Measurements from ENCODE around the gene CAMP. TPM values are rescaled to one million over a fixed set of nuclear protein-coding genes. Genes with fewer than 3 reads are reported as not detected.

The CAMP gene, protein sequence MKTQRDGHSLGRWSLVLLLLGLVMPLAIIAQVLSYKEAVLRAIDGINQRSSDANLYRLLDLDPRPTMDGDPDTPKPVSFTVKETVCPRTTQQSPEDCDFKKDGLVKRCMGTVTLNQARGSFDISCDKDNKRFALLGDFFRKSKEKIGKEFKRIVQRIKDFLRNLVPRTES
- under 1 TPM in 2 of 4 donors, not detected in 2; 0.65 to 0.83 TPM for total RNA-seq

DNA sequence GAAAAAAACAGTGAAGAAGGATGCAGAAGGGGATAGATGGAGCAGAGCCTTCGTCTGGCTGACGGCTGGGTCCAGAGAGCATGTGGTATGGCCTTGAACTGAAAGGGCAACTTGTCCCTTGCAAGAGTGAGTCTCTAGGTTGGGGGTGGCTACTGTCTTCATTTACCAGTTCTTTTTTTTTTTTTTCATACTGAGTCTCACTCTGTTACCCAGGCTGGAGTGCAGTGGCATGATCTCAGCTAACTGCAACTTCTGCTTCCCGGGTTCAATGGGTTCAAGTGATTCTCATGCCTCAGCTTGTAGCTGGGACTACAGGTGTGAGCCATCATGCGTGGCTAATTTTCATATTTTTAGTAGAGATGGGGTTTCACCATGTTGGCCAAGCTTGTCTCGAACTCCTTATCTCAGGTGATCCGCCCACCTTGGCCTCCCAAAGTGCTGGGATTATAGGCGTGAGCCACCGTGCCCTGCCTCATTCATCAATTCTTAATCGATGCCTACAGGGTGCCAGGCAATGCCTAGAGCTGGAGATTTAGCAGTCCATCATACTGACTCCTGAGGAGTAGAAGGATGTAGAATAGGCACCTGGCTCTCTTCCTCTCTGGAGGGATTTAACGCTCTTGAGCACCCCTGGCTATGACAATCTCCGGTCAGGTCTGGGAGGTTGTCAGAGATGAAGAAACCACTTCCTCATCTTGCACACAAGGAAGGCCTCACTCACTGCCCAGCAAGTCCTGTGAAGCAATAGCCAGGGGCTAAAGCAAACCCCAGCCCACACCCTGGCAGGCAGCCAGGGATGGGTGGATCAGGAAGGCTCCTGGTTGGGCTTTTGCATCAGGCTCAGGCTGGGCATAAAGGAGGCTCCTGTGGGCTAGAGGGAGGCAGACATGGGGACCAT is at the start of gene CAMP:
TSS of gene CAMP (plus strand) at position 880 of the 898 bp plus-strand sequence. CDS start at position 897, 17 bp downstream.
- 84% methylated on average over 11 of the region's 11 CpGs for WGBS
- H3K4me3 ChIP-seq: no peak within 1 kb of the TSS
- no peak for DNase-seq (ENCODE audit: extremely low spot score)
- H3K4me1 ChIP-seq: peaks cover 0 to 6% (median 0%) of the 10 kb centered on the region in 4 donors
- TF ChIP-seq, protein P1, sequence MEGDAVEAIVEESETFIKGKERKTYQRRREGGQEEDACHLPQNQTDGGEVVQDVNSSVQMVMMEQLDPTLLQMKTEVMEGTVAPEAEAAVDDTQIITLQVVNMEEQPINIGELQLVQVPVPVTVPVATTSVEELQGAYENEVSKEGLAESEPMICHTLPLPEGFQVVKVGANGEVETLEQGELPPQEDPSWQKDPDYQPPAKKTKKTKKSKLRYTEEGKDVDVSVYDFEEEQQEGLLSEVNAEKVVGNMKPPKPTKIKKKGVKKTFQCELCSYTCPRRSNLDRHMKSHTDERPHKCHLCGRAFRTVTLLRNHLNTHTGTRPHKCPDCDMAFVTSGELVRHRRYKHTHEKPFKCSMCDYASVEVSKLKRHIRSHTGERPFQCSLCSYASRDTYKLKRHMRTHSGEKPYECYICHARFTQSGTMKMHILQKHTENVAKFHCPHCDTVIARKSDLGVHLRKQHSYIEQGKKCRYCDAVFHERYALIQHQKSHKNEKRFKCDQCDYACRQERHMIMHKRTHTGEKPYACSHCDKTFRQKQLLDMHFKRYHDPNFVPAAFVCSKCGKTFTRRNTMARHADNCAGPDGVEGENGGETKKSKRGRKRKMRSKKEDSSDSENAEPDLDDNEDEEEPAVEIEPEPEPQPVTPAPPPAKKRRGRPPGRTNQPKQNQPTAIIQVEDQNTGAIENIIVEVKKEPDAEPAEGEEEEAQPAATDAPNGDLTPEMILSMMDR (IDR thresholded peaks at IDR 0.05): no peak
- no peak for TF ChIP-seq POLR2A (IDR thresholded peaks at IDR 0.05; ENCODE audit: low read depth)
- no peak for TF ChIP-seq POLR2AphosphoS5 (IDR thresholded peaks at IDR 0.05)
- no peak for TF ChIP-seq EP300 (IDR thresholded peaks at IDR 0.05)
- H3K27ac ChIP-seq (replicated peaks in 1 of 4): no peak within 1 kb of the TSS
- no peaks in the 10 kb centered on the region for H3K27me3 ChIP-seq
- no peaks in the 10 kb centered on the region for H3K36me3 ChIP-seq
- H3K9me3 ChIP-seq: no peaks in the 10 kb centered on the region
- intact Hi-C loops (cut with DNase I): no loop called here

DNA sequence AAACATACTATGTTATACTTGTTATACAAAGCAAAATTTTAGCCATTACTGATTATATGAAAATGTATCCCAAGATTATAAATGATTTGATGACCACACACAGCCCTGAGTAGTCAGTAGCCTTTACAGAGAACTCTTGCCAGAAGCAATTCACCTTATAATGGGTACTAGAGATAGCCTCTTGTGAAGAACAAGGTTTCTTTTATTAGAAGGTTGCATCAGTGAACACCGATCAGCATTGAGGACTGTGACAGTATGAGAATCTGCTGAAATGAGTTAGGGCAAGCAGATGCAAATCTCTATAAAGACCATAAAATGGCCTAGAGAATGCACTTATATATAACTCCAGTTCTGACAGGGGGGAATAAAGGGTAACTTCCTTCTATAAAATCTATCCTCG is 45.2 kb upstream of the CAMP start:
- no peaks in the 10 kb centered on the region for H3K9me3 ChIP-seq
- no peak overlapping the region for H3K4me3 ChIP-seq
- H3K27ac ChIP-seq (replicated peaks in 1 of 4): no peak overlapping the region
- H3K36me3 ChIP-seq: peaks cover 0 to 30% (median 9%) of the 10 kb centered on the region in 4 donors
- no peaks in the 10 kb centered on the region for H3K4me1 ChIP-seq
- WGBS: 83% methylated on average over 2 of the region's 2 CpGs
- intact Hi-C loops (cut with DNase I): no loop called here
- H3K27me3 ChIP-seq: no peaks in the 10 kb centered on the region
- no peak for TF ChIP-seq POLR2A (IDR thresholded peaks at IDR 0.05; ENCODE audit: low read depth)
- TF ChIP-seq, protein P1 (IDR thresholded peaks at IDR 0.05): no peak
- no peak for TF ChIP-seq EP300 (IDR thresholded peaks at IDR 0.05)
- TF ChIP-seq POLR2AphosphoS5 (IDR thresholded peaks at IDR 0.05): no peak
- no peak for DNase-seq (ENCODE audit: extremely low spot score)

DNA sequence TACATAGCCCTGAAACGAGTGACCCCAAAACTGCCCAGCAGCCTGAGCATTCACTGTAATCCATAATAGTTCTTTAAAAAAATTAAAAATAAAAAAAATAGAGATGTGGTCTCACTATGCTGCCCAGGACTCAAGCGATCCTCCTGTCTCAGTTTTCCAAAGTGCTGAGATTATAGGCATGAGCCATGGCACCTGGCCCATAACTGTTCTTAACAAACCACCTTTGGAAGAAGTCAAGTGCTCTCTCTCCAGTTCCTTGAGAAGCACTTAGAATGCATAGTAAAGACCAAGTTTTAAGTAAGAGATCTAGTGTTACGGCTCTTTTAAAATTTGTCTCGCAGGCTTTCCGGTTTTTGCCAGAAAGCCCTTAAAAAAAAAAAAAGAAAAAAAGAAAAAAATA is 43.3 kb upstream of the CAMP start:
- no peaks in the 10 kb centered on the region for H3K9me3 ChIP-seq
- H3K4me1 ChIP-seq: no peaks in the 10 kb centered on the region
- H3K27me3 ChIP-seq: no peaks in the 10 kb centered on the region
- peaks cover 0 to 18% (median 5%) of the 10 kb centered on the region in 4 donors for H3K36me3 ChIP-seq
- DNase-seq (ENCODE audit: extremely low spot score): no peak
- WGBS: 91% methylated on average over 5 of the region's 5 CpGs
- H3K4me3 ChIP-seq: no peak overlapping the region
- no peak overlapping the region for H3K27ac ChIP-seq (replicated peaks in 1 of 4)
- TF ChIP-seq EP300 (IDR thresholded peaks at IDR 0.05) (no peak), POLR2A (IDR thresholded peaks at IDR 0.05; ENCODE audit: low read depth) (no peak), POLR2AphosphoS5 (IDR thresholded peaks at IDR 0.05) (no peak)
- TF ChIP-seq, protein P1 (IDR thresholded peaks at IDR 0.05): no peak
- intact Hi-C loops (cut with DNase I): no loop called here

DNA sequence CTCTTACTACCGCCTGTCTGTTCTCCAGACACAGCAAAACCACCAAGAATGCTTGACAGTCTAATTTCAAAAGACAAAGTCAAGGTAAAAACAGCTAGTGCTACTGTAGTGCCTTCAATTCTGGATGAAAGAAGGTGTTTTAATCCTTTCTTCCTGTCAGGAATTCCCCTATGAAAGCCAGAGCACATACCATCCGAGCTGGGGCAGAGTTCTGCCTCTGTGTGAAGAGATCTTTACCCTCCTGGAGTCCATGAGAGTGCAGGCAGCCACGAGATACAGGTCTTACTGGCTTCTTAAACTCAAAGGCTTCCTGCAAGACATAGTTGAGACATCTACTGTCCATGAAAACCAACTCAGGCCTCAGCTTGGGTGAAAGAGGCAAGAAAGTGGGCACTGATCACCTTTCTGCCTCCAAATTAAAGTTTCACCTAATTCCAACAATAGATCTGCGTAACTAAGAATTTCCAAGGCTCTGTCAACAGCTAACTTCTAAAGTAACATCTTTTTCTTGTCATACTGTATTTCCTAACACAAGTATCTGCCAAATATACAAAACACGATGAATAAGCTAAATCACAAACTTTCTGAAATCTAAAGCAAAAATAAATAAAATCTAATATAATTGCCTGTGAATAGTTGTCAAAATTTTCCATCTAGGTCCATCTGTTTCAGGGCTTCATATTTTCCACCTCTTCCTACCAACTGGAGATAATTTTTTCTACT is 42.6 kb upstream of the CAMP start:
- no peaks in the 10 kb centered on the region for H3K9me3 ChIP-seq
- no peaks in the 10 kb centered on the region for H3K27me3 ChIP-seq
- H3K36me3 ChIP-seq: peaks cover 0 to 16% (median 5%) of the 10 kb centered on the region in 4 donors
- WGBS: 81% methylated on average over 5 of the region's 5 CpGs
- no peak for DNase-seq (ENCODE audit: extremely low spot score)
- intact Hi-C loops (cut with DNase I): no loop called here
- no peaks in the 10 kb centered on the region for H3K4me1 ChIP-seq
- no peak for TF ChIP-seq POLR2A (IDR thresholded peaks at IDR 0.05; ENCODE audit: low read depth)
- TF ChIP-seq EP300 (IDR thresholded peaks at IDR 0.05): no peak
- TF ChIP-seq POLR2AphosphoS5 (IDR thresholded peaks at IDR 0.05): no peak
- TF ChIP-seq, protein P1 (IDR thresholded peaks at IDR 0.05): no peak
- no peak overlapping the region for H3K4me3 ChIP-seq
- H3K27ac ChIP-seq (replicated peaks in 1 of 4): no peak overlapping the region

Measured in esophagus muscularis mucosa (tissue), 4 donors.